ENCODE results near the gene SYDE1. TPM values are rescaled to one million over a fixed set of nuclear protein-coding genes. Genes with fewer than 3 reads are reported as not detected.
A peak's percentile ranks its signal among the peaks of the same experiment; 100 is the strongest.
"Not testable (repeated sequence)": the region's sequence is repeated elsewhere in the genome, so short reads cannot be mapped to it uniquely, and the experiment has no call there.

SYDE1 gene, protein sequence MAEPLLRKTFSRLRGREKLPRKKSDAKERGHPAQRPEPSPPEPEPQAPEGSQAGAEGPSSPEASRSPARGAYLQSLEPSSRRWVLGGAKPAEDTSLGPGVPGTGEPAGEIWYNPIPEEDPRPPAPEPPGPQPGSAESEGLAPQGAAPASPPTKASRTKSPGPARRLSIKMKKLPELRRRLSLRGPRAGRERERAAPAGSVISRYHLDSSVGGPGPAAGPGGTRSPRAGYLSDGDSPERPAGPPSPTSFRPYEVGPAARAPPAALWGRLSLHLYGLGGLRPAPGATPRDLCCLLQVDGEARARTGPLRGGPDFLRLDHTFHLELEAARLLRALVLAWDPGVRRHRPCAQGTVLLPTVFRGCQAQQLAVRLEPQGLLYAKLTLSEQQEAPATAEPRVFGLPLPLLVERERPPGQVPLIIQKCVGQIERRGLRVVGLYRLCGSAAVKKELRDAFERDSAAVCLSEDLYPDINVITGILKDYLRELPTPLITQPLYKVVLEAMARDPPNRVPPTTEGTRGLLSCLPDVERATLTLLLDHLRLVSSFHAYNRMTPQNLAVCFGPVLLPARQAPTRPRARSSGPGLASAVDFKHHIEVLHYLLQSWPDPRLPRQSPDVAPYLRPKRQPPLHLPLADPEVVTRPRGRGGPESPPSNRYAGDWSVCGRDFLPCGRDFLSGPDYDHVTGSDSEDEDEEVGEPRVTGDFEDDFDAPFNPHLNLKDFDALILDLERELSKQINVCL
- 10 to 100 TPM; 16.7 to 22.1 TPM for total RNA-seq
- long read RNA-seq, partial matches to known transcripts, result 1 of 1 reads
- long read RNA-seq, other reads (novel, unspliced or antisense), result 0 of 1 reads

DNA sequence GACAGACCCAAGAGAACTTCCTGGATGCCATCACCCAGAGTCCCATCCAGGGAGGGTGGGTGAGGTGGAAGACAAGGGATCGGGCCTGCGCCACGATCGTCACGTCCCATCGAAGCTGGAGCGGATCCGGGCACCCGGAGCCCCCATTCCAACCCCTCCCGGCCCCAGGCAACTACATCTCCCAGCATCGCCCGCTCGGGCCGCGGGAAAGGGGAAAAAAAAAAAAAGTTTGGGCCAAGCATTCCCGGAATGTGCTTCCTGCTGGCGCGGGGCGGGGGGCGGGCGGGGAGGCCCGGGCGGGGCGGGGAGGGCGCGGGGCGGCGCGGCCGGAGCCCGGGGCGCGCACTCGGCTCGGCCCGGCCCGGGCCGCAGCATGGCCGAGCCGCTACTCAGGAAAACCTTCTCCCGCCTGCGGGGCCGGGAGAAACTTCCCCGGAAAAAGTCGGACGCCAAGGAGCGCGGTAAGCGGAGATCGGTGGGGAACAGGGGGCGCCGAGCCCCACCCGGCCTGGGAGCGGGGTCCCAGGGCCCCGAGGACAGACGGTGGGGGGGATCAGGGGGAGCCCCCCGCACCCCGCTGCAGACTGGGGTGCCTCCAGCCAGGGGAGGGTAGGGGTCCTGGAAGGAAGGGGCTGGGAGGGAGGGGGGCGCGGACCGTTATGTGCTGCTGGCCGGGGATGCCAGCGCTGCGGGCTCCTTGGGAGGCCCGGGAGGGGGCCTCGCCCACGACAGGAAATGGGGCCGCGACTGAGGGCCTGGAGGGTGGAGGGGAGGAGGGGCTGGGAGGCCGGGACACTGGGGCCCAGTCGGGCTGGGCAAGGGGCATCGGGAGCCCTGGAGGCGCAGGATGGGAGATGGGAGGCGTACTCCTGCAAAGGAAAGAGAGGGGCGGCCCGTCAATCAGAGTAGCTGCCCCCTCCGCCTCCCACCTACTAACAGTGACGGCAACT lies at the start of gene SYDE1:
Gene SYDE1, plus strand, starts transcription at position 341 of the 950 bp plus-strand sequence. Its CDS starts 33 bp downstream, at position 374.
- intact Hi-C loops (cut with DNase I), result loop anchor here in 1 of 2 donors (5.0 kb wide), 1 partner anchor 145 kb away; no protein-coding TSS in a partner anchor
- DNase-seq, result peak; percentile 68
- peak; percentile 78 to 87 for ATAC-seq

DNA sequence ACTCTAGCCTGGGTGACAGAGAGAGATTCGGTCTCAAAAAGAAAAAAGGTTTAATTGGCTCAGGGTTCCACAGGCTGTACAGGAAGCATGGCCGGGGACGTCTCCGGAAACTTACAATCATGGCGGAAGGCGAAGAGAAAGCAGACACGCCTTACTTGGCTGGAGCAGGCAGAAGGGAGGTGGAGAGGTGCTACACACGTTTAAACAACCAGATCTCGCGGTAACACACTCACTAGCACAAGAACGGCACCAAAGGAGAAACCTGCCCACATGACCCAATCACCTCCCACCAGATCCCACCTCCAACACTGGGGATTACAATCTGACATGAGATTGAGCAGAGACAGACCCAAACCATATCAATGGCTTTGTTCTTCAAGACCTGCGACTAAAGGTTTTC lies 45.2 kb upstream of the SYDE1 start:
- ATAC-seq (no peak), DNase-seq (no peak)
- intact Hi-C loops (cut with DNase I), result no loop called here

DNA sequence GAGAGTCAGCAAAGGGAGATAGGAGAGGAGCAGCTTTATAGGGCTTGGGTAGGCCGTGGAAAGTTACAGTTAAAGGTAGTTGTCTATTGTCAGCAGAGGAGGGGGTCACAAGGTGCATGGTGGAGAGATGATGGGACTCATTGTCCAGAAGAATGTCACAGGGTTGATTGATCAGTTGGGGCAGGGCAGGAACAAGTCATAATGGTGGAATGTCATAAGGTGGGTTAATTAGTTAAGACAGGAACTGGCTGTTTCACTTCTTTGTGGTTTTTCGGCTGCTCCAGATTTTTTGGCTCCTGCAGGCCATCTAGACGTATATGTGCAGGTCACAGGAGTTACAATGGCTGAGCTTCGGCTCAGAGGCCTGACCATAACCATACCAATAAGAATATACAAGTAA lies 36.8 kb upstream of the SYDE1 start:
- intact Hi-C loops (cut with DNase I); ATAC-seq: not testable (repeated sequence)

DNA sequence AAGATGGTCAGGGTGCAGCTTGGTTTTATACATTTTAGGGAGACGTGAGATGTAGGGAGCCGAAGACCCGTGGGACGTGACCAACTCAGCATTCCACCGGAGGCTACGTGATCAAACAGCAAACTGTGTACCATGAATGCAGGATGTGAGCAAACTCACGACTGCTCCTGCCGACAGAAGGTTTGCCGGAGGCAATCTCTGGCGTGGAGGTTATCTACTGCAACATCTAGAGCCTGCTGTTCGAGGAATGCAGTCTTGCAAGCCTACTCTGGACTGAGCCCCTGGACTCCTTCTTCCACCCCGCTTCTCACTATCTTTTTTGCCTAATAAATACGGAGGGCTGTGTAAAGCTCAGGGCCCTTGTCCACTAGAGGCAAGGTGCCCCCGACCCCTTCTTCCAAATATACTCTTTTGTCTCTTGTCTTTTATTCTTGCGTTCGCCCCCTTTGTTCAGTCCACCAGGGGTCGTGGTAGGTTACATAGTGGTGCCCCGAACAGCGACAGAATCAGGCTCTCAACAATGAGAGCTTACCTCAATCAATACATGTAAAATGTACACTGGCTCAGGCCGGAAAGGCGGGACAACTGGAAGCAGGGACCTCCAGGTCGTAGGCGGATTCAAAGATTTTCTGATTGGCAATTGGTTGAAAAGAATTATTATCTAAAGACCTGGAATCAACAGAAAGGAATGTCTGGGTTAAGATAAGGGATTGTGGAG lies 34.1 kb upstream of the SYDE1 start:
- no peak for ATAC-seq
- no peak for DNase-seq
- intact Hi-C loops (cut with DNase I), result no loop called here

More for the DNA sequence above, 36.8 kb upstream of the SYDE1 start:
- DNase-seq, result not testable (repeated sequence)

DNA sequence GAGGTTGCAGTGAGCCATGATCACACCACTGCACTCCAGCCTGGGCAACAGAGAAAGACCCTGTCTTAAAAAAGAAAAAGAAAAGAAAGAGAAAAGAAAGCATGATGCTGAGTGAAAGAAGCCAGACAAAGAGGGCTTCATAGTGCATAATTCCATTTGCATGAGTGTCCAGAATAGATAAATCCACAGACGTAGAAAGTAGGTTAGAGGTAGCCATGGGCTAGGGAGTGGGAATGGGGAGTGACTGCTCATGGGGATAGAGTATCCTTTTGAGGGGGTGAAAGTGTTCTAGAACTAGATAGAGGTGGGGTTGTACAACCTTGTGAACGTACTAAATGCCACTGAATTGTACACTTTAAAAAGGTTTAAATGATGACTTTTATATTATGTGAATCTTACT lies 32.8 kb upstream of the SYDE1 start:
- intact Hi-C loops (cut with DNase I), result no loop called here
- DNase-seq (no peak), ATAC-seq (no peak)

DNA sequence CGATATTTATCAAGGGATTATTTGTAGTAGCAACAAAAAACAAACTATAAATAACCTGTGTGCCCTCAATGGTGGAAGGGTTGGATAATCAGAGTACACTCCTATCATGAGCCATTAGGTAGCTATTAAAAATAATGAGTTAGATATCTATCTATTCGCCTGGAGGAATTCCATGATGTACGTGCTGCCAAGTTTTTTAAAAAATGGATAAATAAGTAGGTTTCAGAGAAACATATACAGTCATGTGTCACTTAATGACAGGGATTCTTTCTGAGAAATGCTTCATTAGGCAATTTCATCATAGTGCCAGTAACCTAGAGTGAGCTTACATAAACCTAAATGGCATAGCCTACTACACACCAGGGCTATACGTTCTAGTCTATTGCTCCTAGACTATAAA lies 31.4 kb upstream of the SYDE1 start:
- intact Hi-C loops (cut with DNase I), result no loop called here
- DNase-seq, result no peak
- ATAC-seq, result no peak

DNA sequence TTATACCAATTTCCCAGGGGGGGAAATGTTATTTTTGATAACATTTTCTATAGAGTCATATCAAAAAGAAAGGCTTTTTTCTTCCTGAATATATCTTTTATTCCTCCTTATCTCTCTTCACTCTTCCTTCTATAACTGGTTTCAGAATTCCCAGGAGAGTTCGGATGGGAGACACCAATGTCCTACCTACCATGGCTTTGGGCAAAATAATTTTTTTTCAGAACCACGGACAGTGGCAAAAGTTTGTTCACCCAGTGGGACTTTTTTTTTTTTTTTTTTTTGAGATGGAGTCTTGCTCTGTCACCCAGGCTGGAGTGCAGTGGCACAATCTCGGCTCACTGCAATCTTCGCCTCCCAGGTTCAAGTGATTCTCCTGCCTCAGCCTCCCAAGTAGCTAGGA lies 27.2 kb upstream of the SYDE1 start:
- DNase-seq; intact Hi-C loops (cut with DNase I); ATAC-seq: not testable (repeated sequence)

DNA sequence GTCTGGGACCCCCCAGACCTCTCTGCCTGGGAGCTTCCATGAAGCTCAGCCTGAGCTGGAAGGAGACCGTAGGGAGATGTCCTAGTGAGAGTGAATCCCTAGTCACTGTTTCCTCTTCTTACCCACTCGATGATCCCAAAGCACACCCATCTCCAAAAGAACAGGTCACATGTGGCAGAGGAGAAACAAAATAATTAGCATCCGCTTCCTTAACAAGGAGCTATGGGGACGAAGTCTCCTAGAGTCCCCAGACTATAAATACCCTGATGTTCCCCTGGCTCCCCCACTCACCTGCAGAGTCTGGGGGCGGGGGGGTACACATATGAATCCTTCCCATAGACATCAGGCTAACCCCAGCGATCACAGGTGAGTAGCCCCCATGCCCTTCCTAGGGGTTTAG lies 25.3 kb upstream of the SYDE1 start, which contains the start of gene OR1I1:
Gene OR1I1, plus strand, starts transcription at position 301 of the 400 bp plus-strand sequence. CDS start 4,855 bp downstream, outside the sequence.
- intact Hi-C loops (cut with DNase I), result no loop called here
- ATAC-seq (no peak), DNase-seq (no peak)

DNA sequence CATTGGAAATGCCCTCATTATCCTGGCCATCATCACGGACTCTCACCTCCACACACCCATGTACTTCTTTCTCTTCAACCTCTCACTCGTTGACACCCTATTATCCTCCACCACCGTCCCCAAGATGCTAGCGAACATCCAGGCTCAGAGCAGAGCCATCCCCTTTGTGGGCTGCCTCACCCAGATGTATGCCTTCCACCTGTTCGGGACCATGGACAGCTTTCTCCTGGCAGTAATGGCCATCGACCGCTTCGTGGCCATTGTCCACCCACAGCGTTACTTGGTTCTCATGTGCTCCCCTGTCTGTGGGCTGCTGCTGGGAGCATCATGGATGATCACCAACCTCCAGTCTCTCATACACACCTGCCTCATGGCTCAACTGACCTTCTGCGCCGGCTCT lies 20.0 kb upstream of the SYDE1 start:
- ATAC-seq, result no peak
- intact Hi-C loops (cut with DNase I), result no loop called here
- DNase-seq, result no peak

DNA sequence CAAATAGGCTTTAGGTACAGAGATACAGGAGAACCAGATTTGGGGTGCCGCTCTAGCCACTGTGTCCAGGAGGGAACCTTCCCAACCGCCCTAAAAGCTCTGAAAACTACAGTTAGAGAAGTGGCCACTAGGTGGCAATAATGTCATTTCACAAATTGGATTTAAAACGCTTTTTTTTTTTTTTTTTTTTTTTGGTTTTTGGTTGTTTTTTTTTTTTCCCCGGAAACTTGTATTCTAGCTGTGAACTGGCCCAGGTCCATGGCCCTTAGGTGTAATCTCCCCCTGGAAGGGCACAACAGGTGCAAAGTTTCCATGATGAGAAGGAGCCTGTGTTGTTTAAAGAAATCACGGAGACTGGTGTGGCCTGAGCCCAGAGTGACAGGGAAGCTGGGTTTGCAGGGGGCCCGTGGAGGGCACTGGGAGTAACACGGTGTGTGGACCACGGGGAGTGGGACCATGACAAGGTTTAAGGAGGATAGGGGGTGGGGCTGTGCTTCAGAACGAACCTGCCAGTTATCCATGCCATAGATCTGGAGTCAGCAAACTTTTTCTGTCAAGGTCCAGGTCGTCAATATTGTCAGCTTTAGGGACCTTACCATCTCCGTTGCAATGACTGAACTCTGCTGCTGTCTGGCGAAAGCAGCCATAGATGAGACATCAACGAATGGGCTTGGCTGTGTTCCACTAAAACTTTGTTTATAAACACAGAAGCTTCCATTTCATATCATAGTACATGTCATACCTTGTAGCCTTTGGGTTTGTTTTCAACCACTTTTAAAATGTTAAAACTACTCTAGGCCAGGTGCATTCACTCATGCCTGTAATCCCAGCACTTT lies 15.1 kb upstream of the SYDE1 start:
- intact Hi-C loops (cut with DNase I), result loop anchor here (2.0 to 5.0 kb wide), 4 partner anchors 59 to 465 kb away; no protein-coding TSS in a partner anchor
- ATAC-seq (peak; percentile 53 to 55), DNase-seq (no peak)

DNA sequence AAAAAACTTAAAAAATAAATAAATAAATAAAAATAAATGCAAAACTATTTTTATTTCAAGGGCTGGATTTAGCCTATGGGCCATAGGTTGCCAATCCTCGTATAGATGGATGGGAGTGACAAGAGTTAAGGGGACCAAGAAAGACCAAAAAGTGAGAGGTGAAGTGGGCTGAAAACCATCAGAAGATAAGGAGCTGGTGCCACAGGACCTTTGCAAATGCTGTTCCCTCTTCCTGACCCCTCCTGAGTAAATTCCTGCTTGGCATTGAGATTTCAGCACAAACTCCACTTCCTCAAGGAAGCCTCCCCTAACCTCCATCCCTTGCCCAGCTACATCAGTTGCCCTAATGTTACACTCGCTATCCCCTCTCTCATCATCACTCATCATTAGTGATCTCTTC lies 14.2 kb upstream of the SYDE1 start:
- DNase-seq, result no peak
- intact Hi-C loops (cut with DNase I), result loop anchor here (2.0 to 5.0 kb wide), 4 partner anchors 58 to 464 kb away; no protein-coding TSS in a partner anchor
- no peak for ATAC-seq

DNA sequence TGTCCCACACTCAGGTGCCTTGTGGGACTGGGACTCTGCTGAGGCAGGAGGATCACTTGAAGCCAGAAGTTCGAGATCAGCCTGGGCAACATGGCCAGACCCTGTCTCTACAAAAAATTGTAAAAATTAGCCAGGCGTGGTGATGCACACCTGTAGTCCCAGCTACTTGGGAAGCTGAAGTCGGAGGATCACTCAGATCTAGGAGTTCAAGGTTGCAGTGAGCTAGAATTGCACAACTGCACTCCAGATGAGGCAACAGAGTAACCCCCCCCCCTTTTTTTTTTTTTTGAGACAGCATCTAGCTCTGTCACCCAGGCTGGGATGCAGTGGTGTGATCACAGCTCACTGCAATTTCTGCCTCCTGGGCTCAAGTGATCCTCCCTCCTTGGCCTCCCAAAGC lies 11.0 kb upstream of the SYDE1 start:
- DNase-seq, result no peak
- intact Hi-C loops (cut with DNase I), result no loop called here
- no peak for ATAC-seq

DNA sequence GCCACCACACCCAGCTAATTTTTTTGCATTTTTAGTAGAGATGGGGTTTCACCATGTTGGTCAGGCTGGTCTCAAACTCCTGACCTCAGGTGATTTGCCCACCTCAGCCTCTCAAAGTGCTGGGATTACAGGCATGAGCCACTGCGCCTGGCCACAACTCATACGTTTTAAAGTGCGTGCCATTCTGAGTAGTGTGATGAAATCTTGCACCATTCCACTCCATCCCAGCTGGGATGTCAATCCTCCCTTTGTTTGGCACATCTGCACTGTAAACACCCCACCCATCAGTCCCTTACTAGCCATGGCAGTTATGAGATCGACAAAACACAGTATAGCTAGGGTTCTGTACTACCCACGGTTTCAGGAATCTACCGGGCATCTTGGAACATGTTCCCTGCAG lies 9.2 kb upstream of the SYDE1 start:
- DNase-seq; ATAC-seq; intact Hi-C loops (cut with DNase I): not testable (repeated sequence)

DNA sequence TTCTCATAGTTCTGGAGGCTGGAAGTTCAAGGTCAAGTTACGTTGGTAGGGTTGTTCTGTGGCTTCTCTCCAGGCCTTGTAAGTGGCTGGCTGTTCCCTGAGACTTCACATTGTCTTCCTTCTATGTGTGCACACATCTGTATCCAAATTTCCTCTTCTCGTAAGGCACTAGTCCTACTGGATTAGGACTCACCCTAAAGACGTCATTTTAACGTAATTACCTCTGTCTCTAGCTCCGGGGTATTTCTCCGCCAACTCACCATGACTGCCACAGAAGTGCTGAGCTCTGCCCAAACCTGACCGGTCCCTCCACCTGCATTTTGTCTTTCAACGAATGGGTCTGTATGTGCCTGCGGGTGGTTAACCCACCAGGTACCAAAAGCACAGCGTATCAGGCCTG lies 8.7 kb upstream of the SYDE1 start:
- intact Hi-C loops (cut with DNase I), result no loop called here
- ATAC-seq, result no peak
- no peak for DNase-seq

DNA sequence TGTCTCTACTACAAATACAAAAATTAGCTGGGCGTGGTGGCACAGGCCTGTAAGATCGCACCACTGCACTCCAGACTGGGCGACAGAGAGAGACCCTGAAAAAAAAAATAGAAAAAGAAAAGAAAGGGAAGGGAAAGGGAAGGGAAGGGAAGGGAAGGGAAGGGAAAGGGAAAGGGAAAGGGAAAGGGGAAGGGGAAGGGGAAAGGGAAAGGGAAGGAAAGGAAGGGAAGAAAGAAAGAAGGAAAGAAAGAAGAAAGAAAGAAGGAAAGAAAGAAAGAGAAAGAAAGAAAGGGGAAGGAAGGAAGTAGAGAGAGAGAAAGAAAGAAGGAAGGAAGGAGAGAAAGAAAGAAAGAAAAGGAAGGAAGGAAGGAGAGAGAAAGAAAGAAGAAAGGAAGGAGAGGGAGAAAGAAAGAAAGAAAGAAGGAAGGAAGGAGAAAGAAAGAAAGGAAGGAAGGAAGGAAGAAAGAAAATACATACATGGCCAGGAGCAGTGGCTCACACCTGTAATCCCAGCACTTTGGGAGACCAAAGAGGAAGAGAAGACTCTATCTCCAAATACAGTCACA lies 8.1 kb upstream of the SYDE1 start:
- ATAC-seq (no peak), DNase-seq (no peak)
- intact Hi-C loops (cut with DNase I), result no loop called here

DNA sequence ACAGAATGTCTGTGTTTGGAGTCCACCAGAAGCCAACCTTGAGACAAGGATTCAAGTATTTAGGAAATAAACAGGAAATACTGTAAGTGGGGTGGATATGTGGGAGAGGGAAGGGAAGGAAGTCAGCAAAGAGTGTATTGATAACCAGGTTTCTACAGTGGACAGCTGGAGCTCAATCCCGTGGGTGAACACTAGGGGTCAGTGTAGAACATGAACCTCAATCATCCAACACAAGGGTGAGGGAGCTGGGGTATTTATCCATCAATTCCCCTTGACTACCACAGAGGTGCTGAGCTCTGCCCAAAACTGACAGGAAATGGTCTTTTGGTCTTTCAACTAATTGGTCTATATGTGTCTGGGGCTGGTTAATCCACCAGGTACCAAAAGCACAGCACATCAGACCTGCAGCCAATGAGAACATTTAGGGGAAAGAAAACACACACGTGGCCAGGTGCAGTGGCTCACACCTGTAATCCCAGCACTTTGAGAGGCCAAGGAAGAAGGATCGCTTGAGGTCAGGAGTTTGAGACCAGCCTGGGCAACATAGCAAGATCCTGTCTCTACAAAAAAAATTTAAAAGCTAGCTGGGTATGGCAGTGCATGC lies 5.6 kb upstream of the SYDE1 start:
- intact Hi-C loops (cut with DNase I), result loop anchor here in 1 of 2 donors (5.0 kb wide), 1 partner anchor 46 kb away; no protein-coding TSS in a partner anchor

More for the DNA sequence above, 5.6 kb upstream of the SYDE1 start:
- DNase-seq (no peak), ATAC-seq (peak; percentile 34 to 49)

Measured in left cardiac atrium (tissue), 4 donors.